HEK293T (cell line): ENCODE results near the gene TMEM154.

Experiments
- CTCF ChIA-PET: fragments of 350-600 bp; formaldehyde crosslinking; extraction: SDS; loops from one replicate; lab custom pipeline; 2021; ENCODE audit warnings: antibody characterized with exemption, inconsistent platforms; lab: Yijun Ruan, JAX
- POLR2A ChIA-PET: fragments of 350-600 bp; formaldehyde crosslinking; extraction: SDS; loops from one replicate; lab custom pipeline; 2020; ENCODE audit warnings: antibody characterized with exemption, inconsistent platforms; lab: Yijun Ruan, JAX
- DNase-seq: peaks from one replicate; pipeline ENCODE4 v3.0.0; 2012; ENCODE audit warnings: mixed read lengths; ENCODE audit errors: extremely low spot score
- ARNT ChIP-seq: fragments of 450-650 bp; IDR thresholded peaks from 2 replicates; pipeline ENCODE4 v1.6.1; 2017; ENCODE audit warnings: mild to moderate bottlenecking
- BHLHE40 ChIP-seq: fragments of 450-650 bp; IDR thresholded peaks from 2 replicates; pipeline ENCODE4 v1.6.1; 2016; ENCODE audit warnings: mild to moderate bottlenecking, moderate library complexity, borderline replicate concordance
- CTBP1 ChIP-seq: fragments of 450-650 bp; IDR thresholded peaks from 2 replicates; pipeline ENCODE4 v1.6.1; 2016; ENCODE audit warnings: borderline replicate concordance
- ELF4 ChIP-seq: fragments of 450-650 bp; IDR thresholded peaks from 2 replicates; pipeline ENCODE4 v1.6.1; 2017; ENCODE audit warnings: antibody characterized with exemption
- FOXA1 ChIP-seq: fragments of 450-650 bp; IDR thresholded peaks from 2 replicates; pipeline ENCODE4 v1.6.1; 2016; ENCODE audit warnings: mild to moderate bottlenecking
- FOXK2 ChIP-seq: fragments of 450-650 bp; IDR thresholded peaks from 2 replicates; pipeline ENCODE4 v1.6.1; 2016; ENCODE audit warnings: mild to moderate bottlenecking
- FOXM1 ChIP-seq: fragments of 450-650 bp; IDR thresholded peaks from 2 replicates; pipeline ENCODE4 v1.6.1; 2017; ENCODE audit warnings: mild to moderate bottlenecking, borderline replicate concordance
- HDGF ChIP-seq: fragments of 450-650 bp; IDR thresholded peaks from 2 replicates; pipeline ENCODE4 v1.6.1; 2017; ENCODE audit warnings: antibody characterized with exemption, borderline replicate concordance
- L3MBTL2 ChIP-seq: fragments of 450-650 bp; conservative IDR thresholded peaks from 2 replicates; pipeline ENCODE4 v1.6.1; 2016; ENCODE audit warnings: mild to moderate bottlenecking
- LEF1 ChIP-seq: fragments of 450-650 bp; IDR thresholded peaks from 2 replicates; pipeline ENCODE4 v1.6.1; 2017; ENCODE audit warnings: mild to moderate bottlenecking, borderline replicate concordance
- NFRKB ChIP-seq: fragments of 450-650 bp; IDR thresholded peaks from 2 replicates; pipeline ENCODE4 v1.6.1; 2016; ENCODE audit warnings: mild to moderate bottlenecking, moderate library complexity
- PKNOX1 ChIP-seq: fragments of 450-650 bp; IDR thresholded peaks from 2 replicates; pipeline ENCODE4 v1.6.1; 2016
- SP1 ChIP-seq: fragments of 450-650 bp; IDR thresholded peaks from 2 replicates; pipeline ENCODE4 v1.6.1; 2017
- SUZ12 ChIP-seq: fragments of 450-650 bp; IDR thresholded peaks from 2 replicates; pipeline ENCODE4 v1.6.1; 2016; ENCODE audit warnings: mild to moderate bottlenecking
- TARDBP ChIP-seq: fragments of 450-650 bp; IDR thresholded peaks from 2 replicates; pipeline ENCODE4 v1.6.1; 2016
- ZNF384 ChIP-seq: fragments of 450-650 bp; IDR thresholded peaks from 2 replicates; pipeline ENCODE4 v1.6.1; 2016

Gene TMEM154

GRCh38 chr4:152682143-152682941, 2.5 kb upstream of the TMEM154 start:
- CTCF ChIA-PET, result interaction anchor here (0.6 kb wide), 1 partner anchor 12 kb away, joined by 3 read pairs; no protein-coding TSS in a partner anchor
- POLR2A ChIA-PET, result no interaction called here
- DNase-seq, result no peak
- no peak for TF ChIP-seq LEF1
- TF ChIP-seq PKNOX1, result no peak
- no peak for TF ChIP-seq FOXM1
- TF ChIP-seq ARNT, result no peak
- no peak for TF ChIP-seq L3MBTL2
- TF ChIP-seq TARDBP, result no peak
- TF ChIP-seq CTBP1, result no peak
- no peak for TF ChIP-seq FOXA1
- TF ChIP-seq FOXK2, result no peak
- TF ChIP-seq ZNF384, result no peak
- TF ChIP-seq SP1, result no peak
- no peak for TF ChIP-seq SUZ12
- no peak for TF ChIP-seq NFRKB
- no peak for TF ChIP-seq BHLHE40
- TF ChIP-seq HDGF, result no peak

GRCh38 chr4:152680988-152681603, 1.3 kb upstream of the TMEM154 start:
- no peak for TF ChIP-seq L3MBTL2
- TF ChIP-seq BHLHE40, result no peak
- TF ChIP-seq ZNF384, result no peak
- TF ChIP-seq PKNOX1, result no peak; the same call in 1 of the 2 replicates
- no peak for TF ChIP-seq HDGF
- TF ChIP-seq LEF1, result no peak
- TF ChIP-seq NFRKB, result no peak
- TF ChIP-seq ELF4, result no peak
- no peak for TF ChIP-seq CTBP1
- no peak for TF ChIP-seq FOXK2
- no peak for TF ChIP-seq FOXM1
- TF ChIP-seq ARNT, result no peak
- TF ChIP-seq SUZ12, result no peak
- no peak for TF ChIP-seq SP1
- TF ChIP-seq TARDBP, result no peak
- no peak for TF ChIP-seq FOXA1
- CTCF ChIA-PET, result no interaction called here
- POLR2A ChIA-PET, result no interaction called here
- DNase-seq, result no peak

GRCh38 chr4:152678841-152679240, 956 bp downstream of the TMEM154 start:
- no peak for DNase-seq
- CTCF ChIA-PET, result interaction anchor here (0.6 to 1.8 kb wide), 2 partner anchors 15 to 177 kb away, joined by 4 to 6 read pairs; no protein-coding TSS in a partner anchor
- POLR2A ChIA-PET, result no interaction called here
- TF ChIP-seq CTBP1, result no peak
- no peak for TF ChIP-seq L3MBTL2
- TF ChIP-seq TARDBP, result no peak
- TF ChIP-seq FOXM1, result no peak
- no peak for TF ChIP-seq HDGF
- no peak for TF ChIP-seq NFRKB
- no peak for TF ChIP-seq SP1
- no peak for TF ChIP-seq PKNOX1
- no peak for TF ChIP-seq BHLHE40
- no peak for TF ChIP-seq ELF4
- no peak for TF ChIP-seq FOXK2
- no peak for TF ChIP-seq LEF1
- TF ChIP-seq ZNF384, result no peak
- no peak for TF ChIP-seq FOXA1
- TF ChIP-seq ARNT, result no peak
- TF ChIP-seq SUZ12, result no peak

- CTCF ChIA-PET, result interaction anchor here (1.2 to 1.8 kb wide), 2 partner anchors 12 to 176 kb away, joined by 3 to 6 read pairs; no protein-coding TSS in a partner anchor
- POLR2A ChIA-PET, result no interaction called here
- no peak for DNase-seq
- TF ChIP-seq ELF4 (no peak), TARDBP (no peak), SP1 (no peak), SUZ12 (no peak), BHLHE40 (no peak), LEF1 (no peak), NFRKB (no peak), CTBP1 (no peak), HDGF (no peak), FOXM1 (no peak), ZNF384 (no peak), ARNT (no peak), L3MBTL2 (no peak), FOXK2 (no peak)
Observed at GRCh38 chr4:152677117-152677516, 2.7 kb downstream of the TMEM154 start.

GRCh38 chr4:152676052-152676854, 3.5 kb downstream of the TMEM154 start:
- no peak for DNase-seq
- no peak for TF ChIP-seq SP1
- no peak for TF ChIP-seq BHLHE40
- TF ChIP-seq PKNOX1, result no peak
- TF ChIP-seq FOXK2, result no peak
- TF ChIP-seq ZNF384, result no peak
- no peak for TF ChIP-seq SUZ12
- no peak for TF ChIP-seq ARNT
- TF ChIP-seq LEF1, result no peak
- no peak for TF ChIP-seq L3MBTL2
- no peak for TF ChIP-seq FOXM1
- no peak for TF ChIP-seq TARDBP
- TF ChIP-seq HDGF, result no peak
- no peak for TF ChIP-seq CTBP1
- ChIA-PET CTCF (no interaction called here), POLR2A (no interaction called here)
